Activated CD4-positive, alpha-beta T cell treated with anti-CD3 and anti-CD28 coated beads, Interleukin-2, amount 50 U/mL, for 4 hours (primary cell): Measurements from ENCODE around the gene PTRH2.
"Not testable (repeated sequence)": the region's sequence is repeated elsewhere in the genome, so short reads cannot be mapped to it uniquely, and the experiment has no call there.

Experiments
- DNase-seq, 2 experiments: peaks; one replicate each; pipeline ENCODE4 v3.0.0-alpha.2; 2020

PTRH2 gene

GRCh38 chr17:59707149-59707970, at the start of gene PTRH2, which contains the start of gene VMP1:
Gene PTRH2, minus strand, starts transcription at chr17:59707430. Its CDS starts 9,452 bp downstream, at chr17:59697978.
Gene VMP1, plus strand, starts transcription at chr17:59707654. Its CDS starts 23,793 bp downstream, at chr17:59731447.
- peak; percentile 84 to 89 for DNase-seq

GRCh38 chr17:59756236-59756818, 49.1 kb upstream of the PTRH2 start:
- DNase-seq: no peak

GRCh38 chr17:59755069-59755468, 47.8 kb upstream of the PTRH2 start:
- DNase-seq: not testable (repeated sequence)

GRCh38 chr17:59754552-59754951, 47.3 kb upstream of the PTRH2 start:
- DNase-seq: peak; percentile 25 to 27

- DNase-seq: no peak
Observed at GRCh38 chr17:59753522-59754467, 46.6 kb upstream of the PTRH2 start.

- no peak for DNase-seq
Observed at GRCh38 chr17:59752922-59753321, 45.7 kb upstream of the PTRH2 start.

- no peak for DNase-seq
Observed at GRCh38 chr17:59752446-59752845, 45.2 kb upstream of the PTRH2 start.

GRCh38 chr17:59751955-59752413, 44.8 kb upstream of the PTRH2 start:
- DNase-seq: no peak

- no peak for DNase-seq
Observed at GRCh38 chr17:59748591-59748990, 41.4 kb upstream of the PTRH2 start.

GRCh38 chr17:59746849-59747445, 39.7 kb upstream of the PTRH2 start:
- DNase-seq: no peak

- DNase-seq: no peak
Observed at GRCh38 chr17:59745040-59745439, 37.8 kb upstream of the PTRH2 start.

- DNase-seq: no peak
Observed at GRCh38 chr17:59743842-59744241, 36.6 kb upstream of the PTRH2 start.

GRCh38 chr17:59737324-59737723, 30.1 kb upstream of the PTRH2 start:
- no peak for DNase-seq

GRCh38 chr17:59734226-59734625, 27.0 kb upstream of the PTRH2 start:
- DNase-seq: no peak

- no peak for DNase-seq
Observed at GRCh38 chr17:59733697-59734096, 26.5 kb upstream of the PTRH2 start.

- DNase-seq: no peak
Observed at GRCh38 chr17:59730268-59730834, 23.1 kb upstream of the PTRH2 start.

GRCh38 chr17:59727817-59728533, 20.7 kb upstream of the PTRH2 start:
- DNase-seq: no peak

- no peak for DNase-seq
Observed at GRCh38 chr17:59725691-59726090, 18.5 kb upstream of the PTRH2 start.

- no peak for DNase-seq
Observed at GRCh38 chr17:59723607-59724006, 16.4 kb upstream of the PTRH2 start.

- DNase-seq: no peak
Observed at GRCh38 chr17:59723041-59723440, 15.8 kb upstream of the PTRH2 start.

GRCh38 chr17:59722623-59723022, 15.4 kb upstream of the PTRH2 start:
- no peak for DNase-seq

GRCh38 chr17:59719526-59719925, 12.3 kb upstream of the PTRH2 start:
- DNase-seq: no peak
